GM12892 (cell line): ENCODE results near the gene KLHL13.

ENCODE experiments used
- POLR2A ChIP-seq: IDR thresholded peaks from 2 replicates; pipeline ENCODE4 v1.6.1; 2011; ENCODE audit warnings: low read depth, low read length, control low read depth
- TAF1 ChIP-seq: IDR thresholded peaks from 2 replicates; pipeline ENCODE4 v1.6.1; 2011; ENCODE audit warnings: low read depth, mild to moderate bottlenecking, control low read depth, low read length, borderline replicate concordance

DNA sequence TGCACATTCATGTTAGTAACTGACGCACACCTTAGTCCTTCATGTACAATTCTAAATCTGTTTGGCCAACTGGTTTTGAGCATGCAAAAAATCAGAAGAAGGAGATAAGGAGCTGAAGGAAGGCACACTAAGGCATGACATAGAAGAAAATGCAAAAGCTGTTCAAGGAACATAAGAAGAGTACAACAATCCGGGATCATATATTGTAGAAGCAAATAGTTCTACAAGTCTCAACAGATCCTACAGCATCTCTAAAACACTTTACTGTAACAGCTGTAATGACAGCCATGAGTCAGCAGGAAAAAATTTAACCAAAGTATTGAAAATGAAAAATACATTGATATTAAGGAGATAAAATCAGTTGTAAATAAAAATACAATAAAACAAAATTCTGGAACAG lies 57.7 kb downstream of the KLHL13 start:
- TF ChIP-seq POLR2A (no peak), TAF1 (no peak)
